ENCODE results near the gene MISP3. TPM values are rescaled to one million over a fixed set of nuclear protein-coding genes. Genes with fewer than 3 reads are reported as not detected.
A peak's percentile ranks its signal among the peaks of the same experiment; 100 is the strongest.

MISP3 gene
- total and polyA plus RNA-seq, 9 of the 15 experiments (the other 6 are each of a cell fraction or from before 2014, with no cell fraction given): 0.25 to 5.6 (median 1.6) TPM

- 0 out of 2 replicates have a peak, but pooled peaks have one; percentile 9 for TF ChIP-seq MBD2 (IDR thresholded peaks at IDR 0.05; ENCODE audit: borderline replicate concordance, low read depth)
- TF ChIP-seq STAT5A (IDR thresholded peaks at IDR 0.05; ENCODE audit: borderline replicate concordance, low read length): no peak; the same call in 1 of the 2 replicates
- TF ChIP-seq ZNF780A (CRISPR knock-in tag; IDR thresholded peaks at IDR 0.05): no peak
- TF ChIP-seq NRF1 (conservative IDR thresholded peaks at IDR 0.05 in 1 of 2, IDR thresholded peaks at IDR 0.05 in 1 of 2): peak; percentile 24 to 27; a peak in 2 of 4 replicates
- TF ChIP-seq POLR3A (IDR thresholded peaks at IDR 0.05; ENCODE audit: borderline replicate concordance, extremely low read depth, insufficient read depth, insufficient read length): no peak
- no peak for TF ChIP-seq STAG1 (CRISPR knock-in tag; IDR thresholded peaks at IDR 0.05; ENCODE audit: borderline replicate concordance)
- no peak for TF ChIP-seq ZNF436 (CRISPR knock-in tag; IDR thresholded peaks at IDR 0.05)
- TF ChIP-seq ZKSCAN1 (IDR thresholded peaks at IDR 0.05; ENCODE audit: low read depth, low read length): peak; percentile 67; the same call in 1 of the 2 replicates
- peak; percentile 57; the same call in 1 of the 2 replicates for TF ChIP-seq MTA1 (IDR thresholded peaks at IDR 0.05; ENCODE audit: borderline replicate concordance)
- 0 out of 2 replicates have a peak, but pooled peaks have one; percentile 29 for TF ChIP-seq MYC (IDR thresholded peaks at IDR 0.05; ENCODE audit: low read depth, low read length)
- no peak for TF ChIP-seq MYC (CRISPR knock-in tag; IDR thresholded peaks at IDR 0.05; ENCODE audit: borderline replicate concordance, low read depth)
- TF ChIP-seq ARID1B (IDR thresholded peaks at IDR 0.05): no peak
- TF ChIP-seq ZBTB40 (IDR thresholded peaks at IDR 0.05): peak; percentile 100
- peak; percentile 99 for TF ChIP-seq ZBTB40 (CRISPR knock-in tag; IDR thresholded peaks at IDR 0.05)
- TF ChIP-seq CBFA2T3 (IDR thresholded peaks at IDR 0.05): no peak
- TF ChIP-seq ATF4 (CRISPR knock-in tag; IDR thresholded peaks at IDR 0.05): no peak
- no peak for TF ChIP-seq E2F5 (CRISPR knock-in tag; IDR thresholded peaks at IDR 0.05)
- no peak for TF ChIP-seq ZNF77 (CRISPR knock-in tag; IDR thresholded peaks at IDR 0.05)
These were observed 18.7 kb downstream of the MISP3 start (continued) for GRCh38 chr19:14091081-14091812.
